Esophagus mucosa (tissue), 1 donor: ENCODE measurements around the gene PRKCH. TPM values are rescaled to one million over a fixed set of nuclear protein-coding genes. Genes with fewer than 3 reads are reported as not detected.

Experiments used
- ATAC-seq: fragments of 200-7000 bp; cut with Tn5 transposase; one replicate; pipeline ENCODE4 v1.9.1; 2020
- total RNA-seq: library from RNA; stranded (reverse); gene quantifications from one replicate; pipeline ENCODE4 v1.2.4, GENCODE V29; 2023
- donor health status: DM: yes; HTN: yes; CAD: no.

The PRKCH gene
- total RNA-seq, 1 donor from 2014 or later: 48.2 TPM

DNA sequence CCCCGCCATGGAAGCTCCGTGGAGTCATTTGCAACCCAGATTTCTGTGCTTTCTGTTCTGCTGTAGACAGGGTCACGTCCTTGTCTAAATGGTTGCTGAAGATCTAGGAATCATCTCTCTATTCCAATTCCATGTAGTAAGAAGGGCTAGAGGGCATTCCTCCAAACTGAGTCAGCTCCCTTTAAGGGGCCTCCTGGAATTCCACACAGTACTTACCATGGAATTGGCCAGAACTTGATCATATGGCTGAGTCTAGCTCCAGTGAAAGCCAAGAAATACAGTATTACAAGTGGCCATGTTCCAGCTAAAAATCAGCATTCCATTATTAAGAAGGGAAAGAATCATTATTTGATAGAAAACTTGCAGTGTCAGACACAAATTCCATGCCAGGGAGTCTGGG, 171.9 kb downstream of the PRKCH start:
- no peak for ATAC-seq

- no peak for ATAC-seq
Measured at GRCh38 chr14:61494018-61494417, 172.6 kb downstream of the PRKCH start.

DNA sequence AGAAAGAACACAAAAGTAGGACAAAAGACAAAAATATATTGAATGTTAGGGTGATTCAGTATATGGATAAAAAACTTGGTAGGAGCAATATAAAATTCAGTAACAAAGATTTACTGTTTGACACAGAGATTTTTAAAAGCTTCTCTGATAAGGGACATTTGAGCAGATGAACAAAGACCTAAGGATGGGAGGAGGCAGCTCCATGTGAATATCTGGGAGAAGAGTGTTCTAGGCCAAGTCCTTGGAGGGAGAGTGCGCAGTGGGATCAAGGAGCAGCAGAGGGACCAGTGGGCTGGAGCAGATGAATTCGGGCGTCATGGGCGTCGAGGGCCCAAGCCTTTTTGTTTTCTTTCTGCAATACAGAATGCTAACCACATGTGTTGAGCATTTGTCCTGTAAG, 174.4 kb downstream of the PRKCH start:
- ATAC-seq: no peak

- no peak for ATAC-seq
Measured at GRCh38 chr14:61498303-61498702, 176.9 kb downstream of the PRKCH start.

GRCh38 chr14:61498811-61499210, 177.4 kb downstream of the PRKCH start:
- ATAC-seq: peak; percentile 87

DNA sequence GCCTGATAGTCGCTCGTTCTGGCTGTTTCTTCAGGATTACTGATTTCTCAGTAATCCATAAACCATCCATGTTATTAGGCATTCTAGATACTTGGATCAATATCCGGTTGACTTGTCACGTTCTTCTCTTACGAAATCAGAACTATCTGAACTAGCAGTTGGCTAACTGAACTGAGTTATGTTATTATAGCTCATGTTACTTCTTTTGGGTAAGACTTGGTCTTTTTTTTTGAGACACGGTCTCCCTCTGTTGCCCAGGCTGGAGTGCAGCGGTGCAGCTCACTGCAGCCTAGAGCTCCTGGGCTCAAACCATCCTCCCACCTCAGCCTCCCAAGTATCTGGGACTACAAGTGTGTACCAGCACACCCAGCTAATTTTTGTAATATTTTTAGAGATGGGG, 178.6 kb downstream of the PRKCH start:
- ATAC-seq: no peak

DNA sequence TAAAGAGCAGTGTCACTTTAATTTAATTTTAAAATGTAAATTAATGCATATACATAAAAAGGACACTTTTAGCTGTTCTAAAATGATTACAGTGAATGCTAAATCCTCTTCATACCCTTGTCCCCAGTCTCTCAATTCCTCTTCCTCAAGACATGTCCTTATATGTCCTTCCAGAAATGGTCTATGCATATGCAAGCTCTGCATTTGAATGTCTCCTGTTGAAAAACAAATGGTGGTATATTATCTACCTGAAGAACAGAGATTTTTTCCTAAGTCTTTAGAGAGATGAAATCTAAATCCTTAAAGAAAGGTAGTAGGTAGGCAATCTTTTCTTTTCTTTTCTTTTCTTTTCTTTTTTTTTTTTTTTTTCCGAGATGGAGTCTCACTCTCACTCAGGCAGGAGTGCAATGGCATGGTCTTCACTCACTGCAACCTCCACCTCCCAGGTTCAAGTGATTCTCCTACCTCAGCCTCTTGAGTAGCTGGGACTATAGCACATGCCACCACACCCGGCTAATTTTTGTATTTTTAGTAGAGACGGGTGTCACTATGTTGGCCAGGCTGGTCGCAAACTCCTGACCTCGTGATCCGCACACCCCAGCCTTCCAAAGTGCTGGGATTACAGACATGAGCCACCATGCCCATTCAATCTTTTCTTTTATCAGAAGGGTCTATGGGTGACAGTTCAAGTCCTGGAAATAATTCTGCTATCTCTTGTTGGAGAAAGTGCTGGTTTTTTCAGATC, 180.5 kb downstream of the PRKCH start:
- no peak for ATAC-seq

GRCh38 chr14:61502459-61503093, 181.2 kb downstream of the PRKCH start:
- peak; percentile 53 for ATAC-seq

DNA sequence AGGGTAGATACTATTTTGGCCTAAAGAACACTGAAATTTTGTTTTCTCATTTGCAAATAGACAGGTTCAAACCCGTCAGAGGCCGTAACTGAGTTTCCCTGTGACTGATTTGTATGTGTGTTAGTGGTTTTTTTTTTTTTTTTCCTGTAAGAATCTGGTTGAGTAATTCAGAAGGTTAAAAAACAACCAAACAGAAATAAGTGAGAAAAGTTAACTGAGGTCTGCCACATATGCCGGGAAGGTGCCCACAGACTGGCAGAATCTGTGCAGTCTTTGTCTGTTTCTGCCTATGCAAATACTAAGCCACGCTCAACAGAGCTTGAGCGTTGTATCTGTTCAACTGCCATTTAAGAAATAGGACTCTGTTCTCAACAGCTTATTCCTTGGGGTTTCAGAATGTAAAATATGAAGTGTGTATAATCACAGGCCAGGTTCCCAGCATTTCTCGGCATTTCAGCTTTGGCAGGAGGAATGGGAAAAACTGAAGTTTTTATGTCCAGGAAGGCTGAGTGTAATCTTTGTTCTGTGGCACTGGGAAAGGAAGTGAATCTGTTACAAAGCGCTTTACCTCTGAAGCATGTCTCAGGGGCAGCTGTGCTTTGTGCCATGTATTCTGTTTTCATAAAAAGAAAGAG, 181.9 kb downstream of the PRKCH start:
- ATAC-seq: peak; percentile 51

DNA sequence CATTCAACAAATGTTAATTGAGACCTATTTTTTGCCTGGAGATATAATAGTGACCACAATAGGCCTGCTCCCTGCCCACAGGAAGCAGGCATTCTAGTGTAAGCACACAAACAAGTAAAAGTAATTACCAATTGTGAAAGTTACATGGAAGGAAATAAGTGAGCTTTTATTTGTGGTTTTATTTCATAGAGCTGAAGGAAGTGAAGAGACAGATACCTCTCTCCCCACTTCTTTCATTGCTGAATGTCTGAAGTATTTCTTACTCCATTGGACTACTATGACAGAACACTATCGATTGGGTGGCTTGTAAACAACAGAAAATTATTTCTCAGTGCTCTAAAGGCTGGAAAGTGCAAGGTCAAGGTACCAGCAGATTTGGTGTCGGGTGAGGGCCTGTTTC, 183.5 kb downstream of the PRKCH start:
- ATAC-seq: no peak

GRCh38 chr14:61505815-61506809, 184.7 kb downstream of the PRKCH start:
- no peak for ATAC-seq

DNA sequence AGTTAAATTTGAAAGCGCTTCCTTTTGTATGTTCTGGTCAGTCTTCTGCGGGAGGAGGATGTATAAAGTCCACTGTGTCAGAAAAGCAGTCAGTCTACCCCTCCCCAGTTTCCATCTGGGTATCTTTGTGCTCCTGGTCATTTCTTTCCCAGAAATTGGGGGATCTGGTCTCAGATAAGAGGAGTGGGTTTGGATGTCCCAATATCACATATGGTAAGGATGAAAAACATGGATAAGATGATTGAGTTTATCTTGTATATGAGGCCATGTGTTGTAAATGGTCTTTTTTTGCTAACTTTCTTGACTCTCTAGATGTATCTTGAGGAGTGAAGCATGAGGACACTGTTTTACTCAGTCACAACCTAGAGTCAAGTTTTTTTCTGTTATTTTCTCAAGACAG, 187.1 kb downstream of the PRKCH start:
- ATAC-seq: no peak

DNA sequence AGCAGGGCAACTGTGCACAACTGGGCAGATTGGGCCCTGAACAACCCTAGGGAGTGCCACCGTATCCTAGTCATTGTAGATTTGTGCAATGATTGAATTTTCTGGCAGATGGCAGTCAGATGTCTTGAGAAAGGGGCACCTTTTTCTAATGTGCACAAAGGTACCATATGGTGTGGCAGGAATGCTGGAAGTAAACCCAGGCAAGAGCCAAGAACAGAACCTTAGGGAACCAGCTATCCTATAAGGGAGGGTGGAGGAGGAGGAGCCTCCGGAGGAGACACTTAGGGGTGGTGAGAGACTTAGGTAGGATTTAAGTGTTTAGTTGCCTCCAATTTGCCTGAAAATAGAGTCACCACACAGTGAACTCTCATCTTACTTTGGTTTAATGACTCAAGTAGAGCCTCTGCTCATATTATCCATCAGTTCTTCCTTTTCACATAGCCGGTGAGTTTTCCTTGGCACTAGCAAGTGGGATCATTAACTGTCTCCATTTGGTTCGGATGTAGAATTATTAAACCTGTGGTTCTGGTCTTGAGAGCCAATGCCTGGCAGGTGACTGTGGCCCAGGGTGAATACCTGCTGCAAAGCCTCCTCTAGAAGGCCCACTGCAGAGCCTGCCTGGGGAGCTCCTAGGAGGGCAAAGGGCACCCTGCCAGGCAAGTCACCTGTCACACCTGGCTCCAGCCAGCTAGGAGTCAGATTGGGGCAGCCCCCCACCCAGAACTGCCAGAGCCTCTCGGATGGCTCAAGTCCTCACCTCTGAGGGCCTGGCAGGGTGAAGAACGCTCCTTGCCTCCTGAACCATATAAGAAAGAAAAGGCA, 189.6 kb downstream of the PRKCH start:
- ATAC-seq: peak; percentile 2

DNA sequence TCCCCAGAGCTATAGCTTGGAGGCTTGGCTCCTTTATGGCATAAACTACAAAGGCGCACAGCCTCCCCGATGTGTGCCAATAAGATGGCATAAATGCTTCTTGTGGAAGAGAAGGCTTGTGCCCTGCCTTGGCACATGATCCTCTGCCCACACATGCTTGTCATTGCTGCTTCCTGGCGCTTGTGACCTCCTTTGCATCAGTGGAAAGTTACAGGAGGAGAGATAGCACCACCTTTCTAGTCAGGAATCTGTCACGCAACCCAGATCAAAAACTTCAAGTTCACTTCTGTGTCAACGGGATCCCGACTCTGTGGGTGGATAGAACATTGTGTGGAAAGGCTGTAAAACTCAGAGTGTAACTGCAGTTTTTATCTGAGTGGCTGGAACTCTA, 190.2 kb downstream of the PRKCH start:
- ATAC-seq: peak; percentile 30

DNA sequence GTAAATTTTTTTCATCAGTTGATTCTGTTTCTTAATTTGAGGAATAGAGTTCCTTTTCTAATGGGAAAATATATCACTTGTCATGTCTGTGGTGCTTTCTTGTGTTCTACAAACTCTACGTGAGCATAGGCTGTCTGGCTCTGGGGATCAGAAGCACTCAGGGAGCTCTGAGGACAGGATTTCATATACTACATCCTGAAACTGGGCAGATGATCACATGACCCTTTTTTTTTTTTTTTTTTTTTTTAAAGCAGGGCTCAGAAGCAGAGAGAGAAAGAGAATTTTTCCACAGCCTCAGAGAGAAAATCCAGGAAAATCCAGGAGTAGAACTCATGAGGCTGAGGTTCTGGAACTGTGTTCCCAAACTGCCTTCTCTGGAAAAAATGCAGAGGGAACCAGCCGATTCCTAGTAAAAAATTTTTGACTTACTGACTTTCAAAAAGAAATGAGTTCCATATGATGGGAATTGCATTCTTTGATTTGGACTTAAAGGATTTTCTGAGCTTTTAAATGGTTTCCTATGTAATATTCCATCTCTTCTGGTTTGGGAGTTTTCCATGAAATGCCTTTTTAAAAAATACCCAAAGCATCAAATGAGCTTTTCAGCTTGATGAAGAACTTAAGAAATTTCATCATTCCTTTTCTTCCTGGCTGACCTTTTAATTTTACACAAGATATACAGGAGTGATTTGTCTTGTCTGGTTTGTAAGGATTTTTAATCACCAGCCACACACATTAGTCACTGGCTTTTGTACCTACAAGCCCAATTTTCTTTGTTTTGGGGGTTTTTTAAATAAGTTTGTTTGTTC, 190.9 kb downstream of the PRKCH start:
- ATAC-seq: peak; percentile 37

- ATAC-seq: peak; percentile 22
Measured at GRCh38 chr14:61513986-61514830, 192.8 kb downstream of the PRKCH start.

GRCh38 chr14:61514927-61515326, 193.5 kb downstream of the PRKCH start:
- no peak for ATAC-seq

- peak; percentile 69 for ATAC-seq
Measured at GRCh38 chr14:61515436-61516117, 194.2 kb downstream of the PRKCH start.

- ATAC-seq: no peak
Measured at GRCh38 chr14:61516118-61516743, 194.9 kb downstream of the PRKCH start.
